Measurements from ENCODE around the gene FAM53B. TPM values are rescaled to one million over a fixed set of nuclear protein-coding genes. Genes with fewer than 3 reads are reported as not detected.

Gene FAM53B
- total RNA-seq, 1 experiment from 2014 or later: 18.3 TPM

DNA sequence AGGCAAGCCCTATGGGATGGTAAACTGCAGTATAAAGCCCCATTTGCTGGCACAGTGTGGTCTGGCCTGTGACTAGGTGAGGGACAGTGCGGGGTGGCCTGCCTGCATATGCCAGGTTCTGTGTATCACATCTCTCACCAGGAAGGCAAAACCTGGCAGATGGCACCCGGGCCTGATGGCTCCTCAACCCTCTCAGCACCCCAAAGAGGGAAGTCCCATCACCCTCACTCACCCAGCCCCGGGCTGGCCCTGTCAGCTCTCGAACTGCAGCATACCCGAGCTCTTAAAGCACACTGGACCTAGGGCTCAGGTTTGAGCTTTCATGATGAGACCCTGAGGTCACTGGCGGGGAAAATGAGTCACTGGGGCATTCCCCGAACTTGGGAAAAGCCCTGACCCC, 152.1 kb downstream of the FAM53B start:
- intact Hi-C loops (cut with micrococcal nuclease; ENCODE audit: unreplicated experiment): no loop called here
- Histone ChIP-seq H3K4me3 (ENCODE audit: low read depth, low read length, poor library complexity, severe bottlenecking) (no peak overlapping the region), H3K9me3 (ENCODE audit: low read depth, low read length, poor library complexity, severe bottlenecking) (no peaks in the 10 kb centered on the region), H3K36me3 (ENCODE audit: insufficient read depth, low read length, poor library complexity, severe bottlenecking) (no peaks in the 10 kb centered on the region), H3K27ac (ENCODE audit: low read depth, low read length, poor library complexity, severe bottlenecking) (no peak overlapping the region), H3K4me1 (ENCODE audit: insufficient read depth, low read length, poor library complexity, severe bottlenecking) (no peaks in the 10 kb centered on the region), H3K27me3 (replicated peaks; ENCODE audit: insufficient read depth, low read depth, low read length, poor library complexity) (no peaks in the 10 kb centered on the region)
- DNase-seq (ENCODE audit: low spot score): no peak
- ChIA-PET POLR2A (ENCODE audit: low non-redundant PET) (no interaction called here), CTCF (no interaction called here)
- TF ChIP-seq EZH2 (IDR thresholded peaks at IDR 0.05; ENCODE audit: borderline replicate concordance, low read depth, low read length, poor library complexity, severe bottlenecking): no peak
- TF ChIP-seq, protein P1, sequence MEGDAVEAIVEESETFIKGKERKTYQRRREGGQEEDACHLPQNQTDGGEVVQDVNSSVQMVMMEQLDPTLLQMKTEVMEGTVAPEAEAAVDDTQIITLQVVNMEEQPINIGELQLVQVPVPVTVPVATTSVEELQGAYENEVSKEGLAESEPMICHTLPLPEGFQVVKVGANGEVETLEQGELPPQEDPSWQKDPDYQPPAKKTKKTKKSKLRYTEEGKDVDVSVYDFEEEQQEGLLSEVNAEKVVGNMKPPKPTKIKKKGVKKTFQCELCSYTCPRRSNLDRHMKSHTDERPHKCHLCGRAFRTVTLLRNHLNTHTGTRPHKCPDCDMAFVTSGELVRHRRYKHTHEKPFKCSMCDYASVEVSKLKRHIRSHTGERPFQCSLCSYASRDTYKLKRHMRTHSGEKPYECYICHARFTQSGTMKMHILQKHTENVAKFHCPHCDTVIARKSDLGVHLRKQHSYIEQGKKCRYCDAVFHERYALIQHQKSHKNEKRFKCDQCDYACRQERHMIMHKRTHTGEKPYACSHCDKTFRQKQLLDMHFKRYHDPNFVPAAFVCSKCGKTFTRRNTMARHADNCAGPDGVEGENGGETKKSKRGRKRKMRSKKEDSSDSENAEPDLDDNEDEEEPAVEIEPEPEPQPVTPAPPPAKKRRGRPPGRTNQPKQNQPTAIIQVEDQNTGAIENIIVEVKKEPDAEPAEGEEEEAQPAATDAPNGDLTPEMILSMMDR (conservative IDR thresholded peaks at IDR 0.05; ENCODE audit: low read depth, low read length): no peak
- BruUV-seq (replicated peaks): no TSS peak

DNA sequence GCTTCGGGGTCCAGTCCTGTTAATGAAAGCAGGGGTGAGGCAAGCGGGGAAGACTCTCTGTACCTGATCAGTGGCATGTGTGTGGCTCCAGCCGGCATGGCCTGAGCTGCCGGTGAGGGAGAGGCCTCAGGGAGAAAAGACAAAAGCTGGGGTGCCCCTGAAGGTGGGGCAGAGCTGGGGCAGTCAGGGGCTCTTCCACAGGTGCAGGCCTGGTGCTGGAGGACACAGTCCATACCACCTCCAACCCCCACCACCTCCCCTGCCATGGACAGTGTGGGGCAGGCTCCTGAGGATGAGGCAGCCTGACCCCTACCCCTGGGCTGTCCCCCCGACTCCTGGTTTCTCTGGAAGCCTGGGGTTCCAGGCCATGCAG, 153.1 kb downstream of the FAM53B start:
- no peaks in the 10 kb centered on the region for H3K36me3 ChIP-seq (ENCODE audit: insufficient read depth, low read length, poor library complexity, severe bottlenecking)
- intact Hi-C loops (cut with micrococcal nuclease; ENCODE audit: unreplicated experiment): no loop called here
- no peak for DNase-seq (ENCODE audit: low spot score)
- TF ChIP-seq, protein P1 (conservative IDR thresholded peaks at IDR 0.05; ENCODE audit: low read depth, low read length): no peak
- no peak for TF ChIP-seq EZH2 (IDR thresholded peaks at IDR 0.05; ENCODE audit: borderline replicate concordance, low read depth, low read length, poor library complexity, severe bottlenecking)
- CTCF ChIA-PET: no interaction called here
- no peaks in the 10 kb centered on the region for H3K4me1 ChIP-seq (ENCODE audit: insufficient read depth, low read length, poor library complexity, severe bottlenecking)
- no peak overlapping the region for H3K4me3 ChIP-seq (ENCODE audit: low read depth, low read length, poor library complexity, severe bottlenecking)
- no peaks in the 10 kb centered on the region for H3K9me3 ChIP-seq (ENCODE audit: low read depth, low read length, poor library complexity, severe bottlenecking)
- no peak overlapping the region for H3K27ac ChIP-seq (ENCODE audit: low read depth, low read length, poor library complexity, severe bottlenecking)
- BruUV-seq (replicated peaks): no TSS peak
- POLR2A ChIA-PET (ENCODE audit: low non-redundant PET): no interaction called here
- no peaks in the 10 kb centered on the region for H3K27me3 ChIP-seq (replicated peaks; ENCODE audit: insufficient read depth, low read depth, low read length, poor library complexity)

DNA sequence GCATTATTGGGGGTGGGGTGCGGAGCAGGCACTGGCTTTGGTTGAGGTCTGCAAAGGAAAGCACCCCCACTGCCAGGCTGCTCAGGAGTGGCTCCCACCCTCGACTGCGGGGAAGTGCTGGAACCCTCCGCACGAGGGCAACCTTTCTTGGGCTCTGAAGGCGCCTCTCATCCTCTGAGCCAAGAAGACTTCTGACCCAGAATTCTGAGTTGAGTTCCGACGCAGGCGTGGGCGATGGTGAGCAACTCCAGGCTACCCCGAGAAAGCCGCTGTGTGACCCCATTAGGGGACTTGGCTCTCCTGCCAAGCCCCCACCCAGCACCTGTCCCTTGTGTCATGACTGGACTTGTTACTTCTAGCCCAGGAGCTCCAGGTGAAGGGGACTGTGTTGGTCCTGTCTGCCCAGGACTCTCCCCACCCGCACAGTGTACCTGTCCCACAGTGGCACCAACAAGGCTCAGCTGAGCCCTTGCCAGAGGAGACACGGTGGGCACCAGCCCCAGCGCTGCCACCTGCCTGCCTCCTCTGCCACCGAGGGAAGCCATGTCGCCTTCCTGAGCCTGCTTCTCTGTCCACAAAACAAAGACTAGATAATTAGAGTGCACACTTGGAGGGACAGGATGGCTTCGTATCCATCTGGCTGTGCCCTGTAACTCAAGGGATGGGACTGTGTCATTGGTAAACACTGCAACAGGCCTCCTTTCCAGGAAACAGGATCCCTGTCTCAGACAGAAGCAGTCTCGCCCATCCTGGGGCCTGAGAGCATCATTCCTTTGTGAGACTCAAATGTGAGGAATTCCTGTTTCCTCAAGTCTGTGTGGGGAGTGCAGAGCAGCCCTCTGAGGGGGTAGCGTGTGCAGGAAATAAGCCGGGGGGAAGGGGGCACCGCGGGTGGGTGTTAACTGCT, 153.7 kb downstream of the FAM53B start:
- DNase-seq (ENCODE audit: low spot score): no peak
- intact Hi-C loops (cut with micrococcal nuclease; ENCODE audit: unreplicated experiment): no loop called here
- Histone ChIP-seq H3K4me3 (ENCODE audit: low read depth, low read length, poor library complexity, severe bottlenecking) (no peak overlapping the region), H3K36me3 (ENCODE audit: insufficient read depth, low read length, poor library complexity, severe bottlenecking) (no peaks in the 10 kb centered on the region), H3K4me1 (ENCODE audit: insufficient read depth, low read length, poor library complexity, severe bottlenecking) (no peaks in the 10 kb centered on the region), H3K9me3 (ENCODE audit: low read depth, low read length, poor library complexity, severe bottlenecking) (no peaks in the 10 kb centered on the region), H3K27me3 (replicated peaks; ENCODE audit: insufficient read depth, low read depth, low read length, poor library complexity) (no peaks in the 10 kb centered on the region), H3K27ac (ENCODE audit: low read depth, low read length, poor library complexity, severe bottlenecking) (no peak overlapping the region)
- TF ChIP-seq, protein P1 (conservative IDR thresholded peaks at IDR 0.05; ENCODE audit: low read depth, low read length): no peak
- no peak for TF ChIP-seq EZH2 (IDR thresholded peaks at IDR 0.05; ENCODE audit: borderline replicate concordance, low read depth, low read length, poor library complexity, severe bottlenecking)
- CTCF ChIA-PET: no interaction called here
- BruUV-seq (replicated peaks): no TSS peak
- POLR2A ChIA-PET (ENCODE audit: low non-redundant PET): no interaction called here

All from A673 (cell line).